Breast epithelium (tissue), 3 donors: ENCODE results near the gene GPR161.

Experiments
- POLR2A ChIP-seq: fragments of 450-650 bp; IDR thresholded peaks from one replicate; pipeline ENCODE4 v1.6.1; 2016; ENCODE audit warnings: antibody characterized with exemption, mild to moderate bottlenecking, moderate library complexity
- POLR2AphosphoS5 ChIP-seq, 3 donors: sonication (generic); formaldehyde crosslinking; IDR thresholded peaks; one replicate each; pipeline ENCODE4 v1.6.1; 2017; ENCODE audit warnings: antibody characterized with exemption in 3 of 3
- TF ChIP-seq, protein P1 (sequence below), 3 donors: fragments of 450-650 bp; IDR thresholded peaks; one replicate each; pipeline ENCODE4 v1.5.1; 2016 to 2017; ENCODE audit warnings: antibody characterized with exemption in 3 of 3, mild to moderate bottlenecking in 3 of 3, moderate library complexity in 3 of 3

DNA sequence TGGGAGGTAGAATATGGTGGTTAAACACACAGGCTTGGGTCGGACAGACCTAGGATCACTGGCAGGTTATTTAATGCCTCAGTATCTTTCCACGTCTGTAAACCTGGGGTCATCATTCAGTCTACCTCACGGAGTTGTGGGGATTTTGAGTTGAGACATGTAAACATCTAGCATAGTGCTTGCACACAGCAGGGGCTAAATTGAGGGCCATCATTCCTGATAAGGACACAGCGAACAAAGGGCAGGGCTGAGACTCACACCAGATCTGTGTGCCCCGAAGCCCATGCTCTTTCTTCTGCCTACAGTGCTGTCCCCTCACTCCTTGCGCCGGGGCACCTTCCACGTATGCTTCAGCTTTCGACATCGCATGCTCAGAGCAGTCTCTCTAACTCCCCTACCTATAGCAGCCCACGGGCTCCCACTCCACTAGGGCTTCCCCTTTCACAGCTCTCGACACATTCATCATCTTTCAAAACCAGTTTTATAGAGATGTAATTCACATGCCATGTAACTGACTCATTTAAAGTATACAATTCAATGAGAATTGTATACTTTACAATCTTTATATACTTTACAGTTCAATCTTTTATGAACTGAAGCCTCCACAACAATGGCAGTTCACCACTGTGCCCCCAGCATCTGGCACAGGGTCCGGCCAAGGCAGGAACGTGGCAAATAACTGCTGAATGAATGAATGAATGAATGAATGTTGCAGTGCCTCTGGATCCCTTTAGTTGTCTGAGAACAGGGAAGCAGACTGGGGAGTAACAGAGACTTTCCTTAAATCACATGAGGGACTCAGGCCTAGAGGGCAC is 48.0 kb downstream of the GPR161 start:
- TF ChIP-seq, protein P1, sequence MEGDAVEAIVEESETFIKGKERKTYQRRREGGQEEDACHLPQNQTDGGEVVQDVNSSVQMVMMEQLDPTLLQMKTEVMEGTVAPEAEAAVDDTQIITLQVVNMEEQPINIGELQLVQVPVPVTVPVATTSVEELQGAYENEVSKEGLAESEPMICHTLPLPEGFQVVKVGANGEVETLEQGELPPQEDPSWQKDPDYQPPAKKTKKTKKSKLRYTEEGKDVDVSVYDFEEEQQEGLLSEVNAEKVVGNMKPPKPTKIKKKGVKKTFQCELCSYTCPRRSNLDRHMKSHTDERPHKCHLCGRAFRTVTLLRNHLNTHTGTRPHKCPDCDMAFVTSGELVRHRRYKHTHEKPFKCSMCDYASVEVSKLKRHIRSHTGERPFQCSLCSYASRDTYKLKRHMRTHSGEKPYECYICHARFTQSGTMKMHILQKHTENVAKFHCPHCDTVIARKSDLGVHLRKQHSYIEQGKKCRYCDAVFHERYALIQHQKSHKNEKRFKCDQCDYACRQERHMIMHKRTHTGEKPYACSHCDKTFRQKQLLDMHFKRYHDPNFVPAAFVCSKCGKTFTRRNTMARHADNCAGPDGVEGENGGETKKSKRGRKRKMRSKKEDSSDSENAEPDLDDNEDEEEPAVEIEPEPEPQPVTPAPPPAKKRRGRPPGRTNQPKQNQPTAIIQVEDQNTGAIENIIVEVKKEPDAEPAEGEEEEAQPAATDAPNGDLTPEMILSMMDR (IDR thresholded peaks at IDR 0.05) = no peak
- no peak for TF ChIP-seq POLR2A
- TF ChIP-seq POLR2AphosphoS5 (IDR thresholded peaks at IDR 0.05) = no peak
